ENCODE measurements around the gene ZBTB8OS. TPM values are rescaled to one million over a fixed set of nuclear protein-coding genes. Genes with fewer than 3 reads are reported as not detected.

ZBTB8OS gene
- total RNA-seq, 4 donors from 2014 or later = 22.1 to 48.1 (median 27.1) TPM

DNA sequence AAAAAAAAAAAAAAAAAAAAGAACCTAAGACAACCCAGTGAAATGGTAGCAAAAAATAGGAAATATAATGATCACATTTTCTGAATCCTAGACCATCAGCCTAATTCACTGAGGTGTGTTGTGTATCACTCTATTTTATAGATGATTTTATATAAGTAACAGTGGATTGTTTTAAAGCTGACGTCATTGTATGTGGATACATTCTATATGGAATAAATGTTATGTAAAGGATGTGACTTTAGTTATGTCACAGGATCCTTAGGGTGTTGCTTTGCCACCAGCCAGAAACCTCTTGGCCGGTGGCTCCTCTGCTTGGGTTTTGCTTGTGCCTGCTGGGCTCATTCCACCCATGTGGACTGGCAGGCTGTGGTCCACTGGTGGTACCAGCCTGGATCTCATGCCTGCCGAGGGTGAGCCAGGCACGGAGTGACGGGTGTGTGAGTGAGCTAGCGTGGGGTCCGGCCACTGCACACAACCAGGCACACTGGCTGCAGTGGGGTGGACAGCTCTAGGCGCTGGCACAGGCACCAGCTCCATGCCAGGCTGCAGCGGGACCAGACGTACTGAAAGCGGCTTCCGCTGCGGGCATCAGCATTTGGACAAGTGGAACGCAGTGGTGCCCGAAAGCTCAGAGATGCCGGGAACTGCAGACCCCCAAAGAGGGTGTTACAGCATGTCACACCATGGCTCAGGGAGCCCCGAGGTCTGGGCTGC lies 44.5 kb downstream of the ZBTB8OS start:
- no peak for TF ChIP-seq POLR2A (IDR thresholded peaks at IDR 0.05)
- TF ChIP-seq, protein P1, sequence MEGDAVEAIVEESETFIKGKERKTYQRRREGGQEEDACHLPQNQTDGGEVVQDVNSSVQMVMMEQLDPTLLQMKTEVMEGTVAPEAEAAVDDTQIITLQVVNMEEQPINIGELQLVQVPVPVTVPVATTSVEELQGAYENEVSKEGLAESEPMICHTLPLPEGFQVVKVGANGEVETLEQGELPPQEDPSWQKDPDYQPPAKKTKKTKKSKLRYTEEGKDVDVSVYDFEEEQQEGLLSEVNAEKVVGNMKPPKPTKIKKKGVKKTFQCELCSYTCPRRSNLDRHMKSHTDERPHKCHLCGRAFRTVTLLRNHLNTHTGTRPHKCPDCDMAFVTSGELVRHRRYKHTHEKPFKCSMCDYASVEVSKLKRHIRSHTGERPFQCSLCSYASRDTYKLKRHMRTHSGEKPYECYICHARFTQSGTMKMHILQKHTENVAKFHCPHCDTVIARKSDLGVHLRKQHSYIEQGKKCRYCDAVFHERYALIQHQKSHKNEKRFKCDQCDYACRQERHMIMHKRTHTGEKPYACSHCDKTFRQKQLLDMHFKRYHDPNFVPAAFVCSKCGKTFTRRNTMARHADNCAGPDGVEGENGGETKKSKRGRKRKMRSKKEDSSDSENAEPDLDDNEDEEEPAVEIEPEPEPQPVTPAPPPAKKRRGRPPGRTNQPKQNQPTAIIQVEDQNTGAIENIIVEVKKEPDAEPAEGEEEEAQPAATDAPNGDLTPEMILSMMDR (IDR thresholded peaks at IDR 0.05 in 4 of 5, conservative IDR thresholded peaks at IDR 0.05 in 1 of 5) = no peak
- intact Hi-C loops (cut with DNase I; ENCODE audit: low total_unique reads) (no loop called here), in situ Hi-C loops (cut with MboI; ENCODE audit: low sequenced_read_pairs in 4 of 4) (no loop called here)
- no peak overlapping the region for H3K4me3 ChIP-seq
- ATAC-seq = no peak
- H3K27ac ChIP-seq = no peak overlapping the region
- no peaks in the 10 kb centered on the region for H3K27me3 ChIP-seq
- no peaks in the 10 kb centered on the region for H3K9me3 ChIP-seq
- DNase-seq = no peak
- no peaks in the 10 kb centered on the region for H3K4me1 ChIP-seq
- no peaks in the 10 kb centered on the region for H3K36me3 ChIP-seq

DNA sequence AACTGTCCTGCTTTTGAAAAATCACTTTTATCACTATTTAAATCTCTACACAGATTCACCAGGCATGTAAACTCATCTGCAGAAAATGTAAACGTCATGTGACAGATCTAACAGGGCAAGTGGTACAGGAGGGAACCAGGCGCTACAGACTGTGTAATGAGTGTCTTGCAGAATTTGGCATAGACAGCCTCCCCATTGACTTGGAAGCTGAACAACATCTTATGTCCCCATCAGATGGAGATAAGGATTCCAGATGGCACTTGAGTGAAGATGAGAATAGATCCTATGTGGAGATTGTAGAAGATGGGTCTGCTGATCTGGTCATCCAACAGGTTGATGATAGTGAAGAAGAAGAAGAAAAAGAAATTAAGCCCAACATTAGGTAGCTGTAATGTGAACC lies 50.3 kb downstream of the ZBTB8OS start:
- in situ Hi-C loops (cut with MboI; ENCODE audit: low sequenced_read_pairs in 4 of 4) = no loop called here
- peaks cover 0 to 21% of the 10 kb centered on the region in 2 donors for H3K36me3 ChIP-seq
- no peaks in the 10 kb centered on the region for H3K27me3 ChIP-seq

DNA sequence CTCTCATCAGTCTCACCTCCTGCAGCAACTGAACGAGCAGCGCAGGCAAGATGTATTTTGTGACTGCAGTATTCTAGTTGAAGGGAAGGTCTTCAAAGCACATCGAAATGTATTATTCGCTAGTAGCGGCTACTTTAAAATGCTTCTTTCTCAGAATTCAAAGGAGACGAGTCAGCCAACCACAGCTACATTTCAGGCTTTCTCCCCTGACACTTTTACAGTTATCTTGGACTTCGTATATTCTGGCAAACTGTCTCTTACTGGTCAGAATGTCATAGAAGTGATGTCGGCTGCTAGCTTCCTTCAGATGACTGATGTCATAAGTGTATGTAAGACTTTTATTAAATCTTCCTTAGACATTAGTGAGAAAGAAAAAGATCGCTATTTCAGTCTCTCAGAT lies 57.4 kb downstream of the ZBTB8OS start:
- ATAC-seq (no peak), DNase-seq (no peak)
- Histone ChIP-seq H3K4me3 (no peak overlapping the region), H3K9me3 (no peaks in the 10 kb centered on the region), H3K27me3 (no peaks in the 10 kb centered on the region), H3K36me3 (peaks cover 0 to 26% of the 10 kb centered on the region in 2 donors), H3K4me1 (no peaks in the 10 kb centered on the region), H3K27ac (no peak overlapping the region)
- in situ Hi-C loops (cut with MboI; ENCODE audit: low sequenced_read_pairs in 4 of 4) = no loop called here
- TF ChIP-seq, protein P1 (IDR thresholded peaks at IDR 0.05 in 4 of 5, conservative IDR thresholded peaks at IDR 0.05 in 1 of 5) = no peak
- no peak for TF ChIP-seq POLR2A (IDR thresholded peaks at IDR 0.05)
- intact Hi-C loops (cut with DNase I; ENCODE audit: low total_unique reads) = no loop called here

More for the DNA sequence above, 50.3 kb downstream of the ZBTB8OS start:
- H3K4me3 ChIP-seq = no peak overlapping the region
- ATAC-seq (no peak), DNase-seq (no peak)
- H3K27ac ChIP-seq = no peak overlapping the region
- H3K4me1 ChIP-seq = no peaks in the 10 kb centered on the region
- intact Hi-C loops (cut with DNase I; ENCODE audit: low total_unique reads) = no loop called here
- no peaks in the 10 kb centered on the region for H3K9me3 ChIP-seq
- TF ChIP-seq POLR2A (IDR thresholded peaks at IDR 0.05) = no peak
- TF ChIP-seq, protein P1 (IDR thresholded peaks at IDR 0.05 in 4 of 5, conservative IDR thresholded peaks at IDR 0.05 in 1 of 5) = no peak

DNA sequence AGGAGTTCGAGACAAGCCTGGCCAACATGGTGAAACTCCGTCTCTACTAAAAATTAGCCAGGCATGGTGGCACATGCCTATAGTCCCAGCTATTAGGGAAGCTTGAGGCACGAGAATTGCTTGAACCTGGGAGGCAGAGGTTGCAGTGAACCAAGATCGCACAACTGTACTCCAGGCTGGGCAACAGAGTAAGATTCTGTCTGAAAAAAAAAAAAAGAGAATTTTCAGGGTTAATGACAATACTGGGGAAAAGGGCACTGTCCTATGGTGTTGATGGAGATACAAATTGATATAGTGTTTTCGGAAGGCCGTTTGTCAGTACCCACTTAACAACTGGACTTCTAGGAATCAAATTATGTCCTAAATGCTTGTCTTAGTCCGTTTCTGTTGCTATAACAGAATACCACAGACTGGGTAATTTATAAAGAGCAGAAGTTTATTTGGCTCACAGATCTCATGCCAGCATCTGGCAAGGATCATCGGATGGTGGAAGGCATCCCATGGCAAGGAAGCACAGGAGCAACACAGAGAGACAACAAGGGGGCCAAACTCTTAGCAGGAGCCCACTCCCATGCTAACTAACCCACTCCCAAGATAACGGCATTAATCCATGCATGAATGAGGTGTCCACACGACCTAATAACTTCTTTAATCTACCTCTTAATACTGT lies 69.9 kb downstream of the ZBTB8OS start:
- DNase-seq (no peak), ATAC-seq (no peak)
- intact Hi-C loops (cut with DNase I; ENCODE audit: low total_unique reads) (no loop called here), in situ Hi-C loops (cut with MboI; ENCODE audit: low sequenced_read_pairs in 4 of 4) (no loop called here)
- no peaks in the 10 kb centered on the region for H3K27me3 ChIP-seq
- no peaks in the 10 kb centered on the region for H3K36me3 ChIP-seq
- TF ChIP-seq POLR2A (IDR thresholded peaks at IDR 0.05) = no peak
- TF ChIP-seq, protein P1 (IDR thresholded peaks at IDR 0.05 in 4 of 5, conservative IDR thresholded peaks at IDR 0.05 in 1 of 5) = no peak
- no peaks in the 10 kb centered on the region for H3K4me1 ChIP-seq
- H3K4me3 ChIP-seq = no peak overlapping the region
- no peak overlapping the region for H3K27ac ChIP-seq
- no peaks in the 10 kb centered on the region for H3K9me3 ChIP-seq

Other genes starting within 250 kb of the ZBTB8OS start
- gene ZBTB8B, start 185.5 kb downstream of the ZBTB8OS start, total RNA-seq = not detected
- gene ZBTB8A, start 111.1 kb downstream of the ZBTB8OS start, total RNA-seq = 1 to 10 TPM; 2.5 to 5.2 (median 3.9) TPM
- gene RBBP4, start 658 bp upstream of the ZBTB8OS start, total RNA-seq = 10 to 100 TPM; 50.0 to 92.3 (median 53.0) TPM
- gene SYNC, start 52.2 kb upstream of the ZBTB8OS start, total RNA-seq = 100 to 1,000 TPM in 3 of 4 donors, 10 to 100 TPM in 1; 68.3 to 252 (median 158) TPM
- gene YARS1, start 166.8 kb upstream of the ZBTB8OS start, total RNA-seq = 10 to 100 TPM; 37.8 to 59.4 (median 55.9) TPM
- gene S100PBP, start 167.1 kb upstream of the ZBTB8OS start, total RNA-seq = 10 to 100 TPM in 2 of 4 donors, 1 to 10 TPM in 2; 4.9 to 11.5 (median 9.9) TPM
- gene FNDC5, start 220.4 kb upstream of the ZBTB8OS start, total RNA-seq = 100 to 1,000 TPM in 3 of 4 donors, 10 to 100 TPM in 1; 39.6 to 274 (median 114) TPM
- gene HPCA, start 235.9 kb upstream of the ZBTB8OS start, total RNA-seq = not detected